ENCODE results near the gene CASTOR1.

Gene CASTOR1

GRCh38 chr22:30297991-30298701 lies 8.8 kb upstream of the CASTOR1 start:
- no peak for DNase-seq (ENCODE audit: low read depth)

- DNase-seq (ENCODE audit: low read depth), result no peak
Measured at GRCh38 chr22:30297276-30297990, 8.1 kb upstream of the CASTOR1 start.

- no peak for DNase-seq (ENCODE audit: low read depth)
Measured at GRCh38 chr22:30296833-30297232, 7.5 kb upstream of the CASTOR1 start.

DNA sequence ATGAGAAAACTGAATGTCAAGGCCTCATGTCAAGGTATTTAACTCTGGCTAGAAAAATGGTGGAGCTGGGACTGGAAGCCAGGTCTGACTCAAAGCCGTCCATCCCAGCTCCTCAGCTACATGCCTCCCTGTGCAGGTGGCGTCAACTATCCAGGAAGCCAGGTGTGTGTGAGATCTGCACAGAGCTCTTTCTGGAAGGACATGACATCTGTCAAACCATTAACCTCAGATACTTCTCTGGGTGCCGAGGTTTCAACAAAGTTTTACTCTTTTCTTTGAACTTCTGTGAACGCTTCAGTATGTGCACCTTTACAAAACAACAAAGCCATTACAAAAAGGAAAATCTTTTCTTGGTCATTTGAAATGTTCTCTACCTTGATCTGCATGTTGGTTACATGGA lies 7.0 kb upstream of the CASTOR1 start:
- no peak for DNase-seq (ENCODE audit: low read depth)

GRCh38 chr22:30295576-30295975 lies 6.3 kb upstream of the CASTOR1 start:
- no peak for DNase-seq (ENCODE audit: low read depth)

DNA sequence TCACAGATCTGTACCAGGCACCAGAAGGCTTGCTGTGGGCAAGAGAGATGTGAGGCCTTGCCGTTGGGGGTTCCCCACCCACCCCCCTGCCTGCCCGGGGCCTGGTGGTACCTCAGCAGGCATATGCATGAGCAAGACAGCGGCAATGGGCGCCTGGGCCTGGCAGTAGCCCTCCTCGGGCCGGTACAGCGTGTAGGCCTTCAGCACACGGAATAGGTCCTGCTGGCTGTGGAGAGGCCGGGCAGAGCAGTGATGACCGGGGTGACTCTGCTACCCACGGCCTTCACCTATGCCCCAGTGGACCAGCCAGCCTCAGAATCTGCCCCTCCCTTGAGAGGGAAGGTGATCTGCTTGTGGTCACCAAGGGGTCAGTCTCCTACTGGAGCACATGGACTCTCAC lies 5.5 kb upstream of the CASTOR1 start:
- no peak for DNase-seq (ENCODE audit: low read depth)

- DNase-seq (ENCODE audit: low read depth), result no peak
Measured at GRCh38 chr22:30294066-30294465, 4.8 kb upstream of the CASTOR1 start.

DNA sequence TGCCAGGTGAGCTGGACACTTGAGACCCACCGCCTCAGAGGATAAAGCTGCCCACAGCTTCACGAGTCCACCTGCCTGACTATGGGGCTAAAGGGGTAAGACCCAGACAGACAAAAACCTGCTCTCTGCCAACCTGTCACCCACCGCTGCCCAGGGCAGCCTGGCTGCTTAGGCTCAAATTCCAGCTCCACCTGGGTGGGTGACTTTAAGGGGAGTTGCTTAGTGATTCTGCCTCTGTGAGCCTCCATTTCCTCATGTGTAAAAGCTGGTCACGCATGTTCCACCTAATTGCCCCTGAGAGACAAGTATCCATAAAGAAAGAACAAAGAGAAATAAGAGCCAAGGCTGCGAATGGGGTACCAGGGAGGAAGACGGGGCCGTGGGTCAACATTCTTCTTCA lies 3.7 kb upstream of the CASTOR1 start:
- no peak for DNase-seq (ENCODE audit: low read depth)

DNA sequence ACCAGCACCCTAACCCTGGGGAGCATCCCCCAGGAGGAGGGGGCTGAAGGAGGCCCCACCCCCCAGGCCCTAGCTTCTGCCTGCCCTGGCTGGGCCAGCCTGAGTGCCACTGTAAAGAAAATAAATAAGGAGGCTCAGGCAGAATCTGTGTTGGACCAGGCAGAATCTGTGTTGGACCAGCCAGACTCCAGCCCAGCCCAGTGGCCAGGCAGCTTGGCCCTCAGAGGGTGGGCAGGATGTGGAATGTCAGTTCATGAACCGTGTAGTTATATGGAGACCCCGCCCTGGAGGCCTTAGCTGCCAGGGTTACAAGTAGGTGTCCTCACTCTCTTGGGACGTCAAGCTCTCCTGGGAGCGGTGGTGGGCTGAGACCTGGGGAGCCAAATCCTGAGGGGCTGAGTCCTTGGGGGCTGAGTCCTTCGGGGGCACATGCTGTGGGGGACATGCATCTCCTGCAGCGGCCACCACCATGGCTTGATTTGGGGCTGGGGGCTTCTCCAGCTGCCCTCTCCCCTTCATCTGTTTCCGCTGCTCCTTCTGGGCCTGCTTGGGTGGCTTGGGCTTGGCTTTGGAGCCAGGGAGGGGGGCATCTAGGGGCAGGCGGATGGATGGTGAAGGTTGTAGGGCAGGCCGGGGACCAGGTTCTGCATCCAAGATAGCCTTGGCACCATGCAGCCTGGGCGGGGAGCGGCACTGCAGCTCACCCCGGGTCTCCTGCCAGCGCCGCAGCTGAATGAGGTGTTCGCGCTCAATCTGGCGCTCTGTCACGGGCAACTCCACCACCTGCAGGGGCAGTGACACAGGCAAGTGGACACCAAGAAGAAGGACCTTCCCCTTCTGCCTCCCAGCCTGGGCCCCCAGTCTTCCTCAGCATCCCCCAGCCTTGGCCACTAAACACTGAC lies 3.0 kb upstream of the CASTOR1 start:
- no peak for DNase-seq (ENCODE audit: low read depth)

DNA sequence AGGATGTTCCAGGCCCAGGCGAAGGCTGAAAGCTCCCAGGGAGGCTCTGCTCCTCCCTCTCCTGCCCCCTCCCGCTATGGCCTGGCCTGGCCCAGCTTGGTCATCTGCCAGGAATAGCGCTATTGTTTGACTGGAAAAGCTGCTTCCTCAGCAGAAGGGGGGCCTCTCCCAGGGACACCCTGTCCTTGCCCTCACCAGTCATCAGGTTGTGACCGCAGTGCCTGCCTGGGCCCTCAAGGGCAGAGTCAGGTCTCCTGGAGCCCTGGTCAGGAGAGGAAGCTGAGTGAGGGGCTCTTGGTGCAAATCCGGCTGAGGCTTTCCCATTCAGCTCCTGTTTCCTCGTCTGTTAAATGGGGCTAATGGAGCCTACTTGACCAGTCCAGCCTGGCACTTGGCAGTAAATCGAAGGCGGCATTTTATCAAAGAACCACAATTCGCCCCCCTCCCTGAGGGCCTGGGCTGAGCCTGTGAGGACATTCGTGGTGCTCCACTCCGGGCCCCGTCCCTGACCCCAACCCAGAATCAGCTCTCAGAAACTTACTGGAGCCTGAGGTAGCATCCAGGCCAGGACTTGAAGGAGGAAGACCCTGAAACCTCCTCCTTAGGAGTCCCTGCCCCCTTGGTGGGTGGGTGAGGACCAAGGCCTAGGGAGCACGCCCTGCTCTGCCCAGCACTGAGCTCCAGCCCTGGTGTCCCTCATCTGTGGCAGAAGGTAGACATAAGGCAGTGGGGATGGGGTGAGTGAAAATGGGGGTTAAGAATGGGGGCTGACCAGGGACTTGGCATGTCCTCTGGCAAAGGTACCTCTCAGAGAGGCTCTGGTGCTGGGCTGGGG lies 2.0 kb upstream of the CASTOR1 start:
- no peak for DNase-seq (ENCODE audit: low read depth)

GRCh38 chr22:30290342-30291057 lies 1.2 kb upstream of the CASTOR1 start:
- DNase-seq (ENCODE audit: low read depth), result no peak

DNA sequence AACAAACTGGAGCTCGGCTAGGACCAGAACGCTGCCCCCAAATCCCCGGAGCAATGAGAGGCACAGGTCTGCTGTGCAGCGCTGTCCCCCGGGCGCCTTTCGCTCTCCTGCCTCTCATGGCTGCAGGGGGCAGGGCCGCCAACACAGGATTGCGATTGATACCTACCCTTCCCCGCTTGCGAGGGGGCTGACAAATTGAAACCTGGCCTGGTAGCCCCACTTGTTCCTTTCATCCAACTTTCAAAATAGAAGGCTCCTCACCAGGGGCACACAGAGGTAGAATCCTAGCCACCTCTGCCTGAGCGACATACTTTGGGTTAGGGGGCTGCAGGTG lies 642 bp upstream of the CASTOR1 start:
- no peak for DNase-seq (ENCODE audit: low read depth)

DNA sequence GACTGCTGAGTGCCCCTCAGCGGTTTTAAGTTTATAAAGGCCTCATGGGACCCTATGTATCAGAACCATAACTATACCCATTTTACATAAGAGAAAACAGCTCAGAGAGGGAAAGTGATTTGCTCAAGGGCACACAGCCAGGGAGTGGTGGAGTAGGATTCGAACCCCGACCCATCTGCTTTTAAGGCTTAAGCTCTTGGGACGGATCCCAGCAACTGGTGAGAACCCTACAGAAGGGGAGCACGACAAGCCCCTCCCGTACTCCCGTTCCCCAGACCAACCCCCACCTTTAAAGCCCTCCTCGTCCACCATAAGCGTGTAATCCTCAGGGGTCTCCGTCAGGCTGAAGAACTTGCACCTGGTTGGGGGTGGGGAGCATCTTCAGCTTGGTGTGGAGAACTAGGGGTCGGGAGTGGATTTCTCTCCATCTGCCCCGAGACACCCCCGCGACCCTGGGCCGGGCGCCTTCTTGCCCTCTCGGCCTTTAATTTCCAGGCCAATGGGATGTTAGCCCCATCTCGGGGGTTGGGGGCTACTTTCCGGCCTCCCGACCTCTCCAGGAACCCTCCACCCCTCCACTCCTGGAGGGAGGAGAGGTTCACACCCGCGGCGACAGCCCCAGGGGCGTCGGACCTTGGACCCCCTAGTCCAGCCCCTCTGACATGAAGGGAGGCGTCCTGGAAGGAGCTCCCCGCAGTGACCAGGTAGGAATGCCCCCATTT lies 725 bp downstream of the CASTOR1 start:
- no peak for DNase-seq (ENCODE audit: low read depth)

GRCh38 chr22:30287648-30288418 lies 1.5 kb downstream of the CASTOR1 start:
- peak; percentile 84 for DNase-seq (ENCODE audit: low read depth)

GRCh38 chr22:30286813-30287647 lies 2.3 kb downstream of the CASTOR1 start:
- DNase-seq (ENCODE audit: low read depth), result peak; percentile 84

- DNase-seq (ENCODE audit: low read depth), result no peak
Measured at GRCh38 chr22:30286331-30286730, 3.0 kb downstream of the CASTOR1 start.

DNA sequence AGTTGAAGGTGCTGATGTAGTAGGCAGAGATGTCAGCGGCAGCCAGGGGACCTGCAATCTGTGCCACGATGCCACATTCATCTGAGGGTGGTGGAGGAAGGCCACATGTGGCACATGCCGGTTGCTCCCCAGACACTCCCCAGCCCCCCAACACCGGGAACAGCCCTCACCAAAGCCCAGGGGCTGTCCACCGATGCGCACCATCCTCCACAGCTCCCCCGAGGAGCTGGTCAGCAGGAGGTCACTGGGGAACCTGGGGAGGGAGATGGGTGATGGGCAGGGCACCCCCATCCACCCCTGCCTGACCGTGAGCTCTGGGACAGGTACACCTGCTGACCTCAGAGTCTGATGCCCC lies 3.5 kb downstream of the CASTOR1 start:
- no peak for DNase-seq (ENCODE audit: low read depth)

DNA sequence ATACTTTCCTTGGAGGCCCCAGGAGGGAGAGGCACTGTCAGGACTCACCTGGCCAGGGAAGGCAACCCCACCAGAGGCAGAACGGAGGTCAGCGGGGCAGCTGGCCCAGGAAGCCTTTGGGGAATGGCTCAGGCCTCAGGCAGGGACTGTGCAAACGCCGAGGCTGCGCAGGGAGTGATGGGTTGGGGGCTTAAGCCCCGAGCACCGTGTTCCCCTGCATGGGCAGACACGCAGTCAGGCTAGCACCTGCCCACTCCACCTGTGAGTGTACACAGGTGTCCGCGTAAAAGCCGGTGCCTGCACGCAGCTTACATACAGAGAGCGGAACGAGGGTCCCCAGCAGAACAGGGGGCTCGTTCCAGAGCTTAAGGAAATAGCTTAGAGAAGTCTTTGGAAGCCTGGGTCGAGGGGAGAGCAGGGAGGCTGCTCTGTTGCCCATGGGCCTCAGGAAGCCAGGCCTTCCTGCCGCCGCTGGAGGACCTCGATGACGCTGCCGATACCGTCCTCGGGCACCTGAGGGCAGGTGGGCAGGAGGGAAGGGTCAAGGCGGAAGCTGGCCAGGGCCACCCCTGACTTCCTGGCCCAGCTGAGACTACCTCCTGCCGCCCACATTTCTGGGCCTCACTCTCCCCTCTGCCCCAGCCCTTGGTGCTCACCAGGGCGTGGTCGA lies 4.0 kb downstream of the CASTOR1 start:
- no peak for DNase-seq (ENCODE audit: low read depth)

Measured in stimulated activated CD8-positive, alpha-beta memory T cell treated with anti-CD3 and anti-CD28 coated beads, Interleukin-12 subunit alpha, Interleukin-12 subunit beta, amount 100 ng/mL, for 1 hour (primary cell).